T-helper 9 cell (primary cell): Measurements from ENCODE around the gene DDR1.
"Not testable (repeated sequence)": the region's sequence is repeated elsewhere in the genome, so short reads cannot be mapped to it uniquely, and the experiment has no call there.

ENCODE experiments used
- DNase-seq: peaks from one replicate; pipeline ENCODE4 v3.0.0-alpha.2; 2020
- total RNA-seq, 2 donors: gene quantifications; one replicate each; lab custom pipeline; 2026; lab: John Stamatoyannopoulos, UW

Gene DDR1
- 2.9 to 7.1 reads per million in 2 donors for total RNA-seq

- DNase-seq = peak; percentile 35
These were observed at the start of gene DDR1 for GRCh38 chr6:30883685-30884520. TSS of gene DDR1 (plus strand) at chr6:30884519. CDS start at chr6:30888730, 4,211 bp downstream.

DNA sequence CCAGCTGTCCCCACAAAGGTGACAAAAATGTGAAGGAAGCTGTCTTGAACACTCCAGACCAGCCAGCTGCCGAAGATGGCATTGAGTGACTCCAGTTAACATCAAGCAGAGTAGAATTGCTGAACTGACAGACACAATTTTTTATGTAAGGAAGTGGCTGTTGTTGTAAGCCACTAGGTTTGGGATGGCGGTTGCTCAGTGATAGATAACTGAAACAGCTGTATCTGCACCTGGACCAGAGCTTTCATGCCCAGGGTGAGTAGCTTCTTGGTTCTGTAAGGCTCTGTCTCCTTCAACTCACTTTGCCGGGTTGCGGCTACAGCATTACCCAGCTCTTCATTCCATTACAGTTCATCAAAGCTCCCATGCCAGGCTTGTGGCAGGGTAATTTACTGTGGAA lies 49.7 kb upstream of the DDR1 start:
- no peak for DNase-seq

DNA sequence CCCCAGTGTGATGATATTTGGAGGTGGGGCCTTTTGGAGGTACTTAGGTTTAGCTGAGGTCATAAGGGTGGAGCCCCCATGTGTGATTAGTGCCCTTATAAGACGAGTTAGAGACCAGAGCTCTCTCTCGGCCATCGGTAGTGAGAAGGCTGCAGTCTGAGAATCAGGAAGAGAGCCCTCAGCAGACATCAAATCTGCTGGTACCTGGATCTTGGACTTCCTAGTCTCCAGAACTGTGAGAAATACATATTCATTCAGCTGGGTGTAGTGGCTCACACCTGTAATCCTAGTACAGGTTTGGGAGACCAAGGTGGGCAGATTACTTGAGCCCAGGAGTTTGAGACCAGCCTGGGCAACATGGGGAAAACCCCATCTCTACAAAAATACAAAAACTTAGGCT lies 48.7 kb upstream of the DDR1 start:
- DNase-seq = no peak

DNA sequence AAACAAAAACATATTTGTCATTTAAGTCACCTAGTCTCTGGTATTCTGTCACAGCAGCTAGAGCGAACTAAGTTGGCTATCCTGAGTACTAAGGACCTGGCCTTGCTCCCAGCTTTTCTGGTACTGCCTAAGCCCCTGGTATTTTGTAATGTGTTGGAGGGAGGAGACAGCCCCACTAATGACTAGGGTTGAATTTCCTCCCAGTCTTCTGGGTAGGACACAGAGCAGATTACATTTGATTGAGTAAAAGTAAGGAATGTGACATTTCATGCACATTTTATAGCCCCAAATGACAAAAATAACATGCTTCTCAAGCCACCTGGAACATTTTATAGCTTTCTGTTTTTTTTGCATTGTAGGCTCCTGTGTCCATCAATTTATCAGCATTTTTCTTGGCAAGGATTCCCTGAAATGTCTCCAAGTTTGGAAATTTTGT lies 47.9 kb upstream of the DDR1 start:
- no peak for DNase-seq

GRCh38 chr6:30836957-30837356 lies 47.4 kb upstream of the DDR1 start:
- DNase-seq = no peak

DNA sequence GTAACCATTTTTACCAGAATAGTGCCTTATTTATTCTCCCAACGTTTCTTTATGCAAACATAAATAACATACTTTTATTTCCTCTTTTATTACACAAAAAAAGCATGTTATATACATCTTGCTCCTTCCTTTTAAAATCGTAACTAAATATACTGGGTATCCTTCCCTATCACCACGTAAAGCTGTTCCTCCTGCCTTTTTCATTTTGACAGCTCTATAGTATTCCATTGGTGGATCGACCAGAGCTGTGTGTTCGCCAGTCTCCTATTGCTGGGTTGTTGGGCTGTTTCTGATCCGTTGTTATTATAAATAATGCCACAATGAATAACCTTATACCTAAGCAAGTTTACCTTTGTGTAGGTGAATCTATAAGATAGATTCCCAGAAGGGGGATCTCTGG lies 46.9 kb upstream of the DDR1 start:
- no peak for DNase-seq

DNA sequence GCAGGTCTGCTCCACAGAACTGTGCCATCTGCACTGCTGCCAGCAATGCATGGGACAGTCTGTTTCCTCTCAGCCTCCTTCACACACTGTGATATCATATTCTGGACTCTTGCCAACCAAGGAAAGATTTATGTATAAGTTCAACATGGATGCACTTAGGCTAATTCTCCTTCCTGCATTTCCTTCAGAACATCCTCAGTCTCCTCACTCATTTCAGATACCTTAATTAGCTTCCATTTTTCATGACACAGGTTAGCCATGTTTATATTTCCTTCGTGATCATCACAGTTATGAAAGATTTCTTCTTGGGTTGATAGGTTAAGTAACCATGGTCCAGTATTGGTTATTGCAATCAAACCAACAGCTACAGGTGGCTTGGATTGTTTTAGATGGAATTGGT lies 46.4 kb upstream of the DDR1 start:
- no peak for DNase-seq

DNA sequence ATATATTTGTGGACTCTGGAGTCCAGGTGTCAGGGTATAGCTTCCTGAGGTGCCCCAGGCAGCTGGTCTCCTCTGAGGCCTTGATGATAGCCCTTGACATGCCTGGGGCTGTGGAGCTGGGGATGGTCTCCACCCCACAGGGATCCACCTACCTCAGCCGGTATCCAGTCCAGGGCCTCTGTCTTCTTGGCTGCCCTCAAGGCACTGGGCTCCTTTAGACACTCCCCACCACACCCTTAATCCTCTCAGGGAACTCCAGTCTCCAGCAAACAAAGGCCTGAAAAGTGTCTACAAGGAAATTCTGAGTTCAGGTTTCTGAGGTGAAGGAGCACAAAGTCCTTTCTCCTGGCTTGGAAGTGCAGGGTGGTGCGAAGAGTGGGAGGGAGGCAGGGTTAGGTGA lies 44.6 kb upstream of the DDR1 start:
- DNase-seq = no peak

GRCh38 chr6:30840084-30840934 lies 44.0 kb upstream of the DDR1 start:
- no peak for DNase-seq

DNA sequence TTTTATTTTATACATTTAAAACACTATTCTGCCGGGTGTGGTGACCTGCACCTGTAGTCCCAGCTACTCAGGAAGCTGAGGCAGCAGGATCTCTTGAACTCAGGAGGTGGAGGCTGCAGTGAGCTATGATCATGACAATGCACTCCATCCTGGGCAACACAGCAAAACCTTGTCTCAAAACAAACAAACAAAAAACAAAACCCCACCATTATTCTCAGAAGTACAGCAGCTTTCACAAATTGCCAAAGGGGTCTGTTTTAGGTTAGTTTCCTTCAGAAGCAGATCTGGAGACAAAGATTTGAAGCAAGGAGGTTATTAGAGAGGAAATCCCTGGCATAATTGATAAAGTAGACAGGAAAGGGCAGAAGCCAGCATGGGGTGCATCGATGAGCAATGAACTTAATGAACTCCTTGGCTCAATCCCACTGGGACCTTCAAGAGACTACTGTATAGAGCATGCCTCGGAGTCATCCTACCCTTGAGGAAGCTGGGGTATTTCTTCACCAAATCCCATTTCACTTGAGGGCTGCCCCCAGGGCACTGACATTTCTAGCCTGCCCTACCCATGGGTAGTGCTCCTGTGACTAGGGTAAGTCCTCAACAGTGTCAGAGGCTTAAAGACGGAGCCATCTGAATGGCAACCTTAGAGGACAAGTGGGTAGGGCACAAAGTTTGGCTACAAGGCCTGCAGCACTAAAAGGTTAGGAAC lies 43.2 kb upstream of the DDR1 start:
- no peak for DNase-seq

DNA sequence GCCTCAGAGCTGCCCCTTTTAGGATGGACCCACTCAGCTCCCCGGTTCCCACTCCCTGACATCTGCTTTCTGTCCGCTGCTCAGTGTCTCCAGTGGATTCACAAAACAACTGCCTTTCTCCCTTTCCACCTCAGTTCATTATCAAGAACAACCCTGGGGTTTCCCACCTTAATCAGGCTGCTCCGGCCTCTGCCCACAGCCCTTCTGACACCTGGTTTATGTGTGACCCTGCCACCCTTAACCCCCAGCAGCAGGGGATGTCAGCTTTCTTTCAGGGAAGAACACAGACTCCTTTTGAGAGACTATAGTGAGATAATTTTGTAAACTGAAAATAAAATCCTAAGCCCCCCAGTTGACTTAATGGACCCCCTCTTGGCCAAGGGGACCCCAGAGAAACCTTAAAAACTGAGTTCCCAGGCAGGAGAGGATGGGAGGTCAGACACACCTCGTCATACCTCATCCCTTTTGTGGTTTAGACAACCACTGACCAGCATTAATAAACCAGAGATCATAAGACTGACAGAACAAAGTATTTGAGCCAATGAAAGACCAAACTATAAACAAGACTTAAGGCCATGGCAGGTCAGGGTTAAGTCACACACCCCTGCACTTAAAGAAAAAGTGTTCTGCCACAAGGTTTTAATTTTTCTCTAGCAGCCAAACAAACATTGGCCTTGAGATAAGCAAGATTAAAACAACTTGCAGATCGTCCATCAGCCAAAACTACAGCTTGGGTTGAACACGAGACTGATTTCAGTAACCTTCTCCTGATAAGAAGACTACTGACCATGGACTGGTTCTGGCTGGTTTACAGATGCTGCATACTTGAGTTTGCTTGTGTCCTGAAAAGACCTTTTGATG lies 42.4 kb upstream of the DDR1 start:
- no peak for DNase-seq

GRCh38 chr6:30842754-30843610 lies 41.3 kb upstream of the DDR1 start:
- no peak for DNase-seq

- no peak for DNase-seq
These were observed 40.7 kb upstream of the DDR1 start for GRCh38 chr6:30843611-30843998.

GRCh38 chr6:30844118-30844535 lies 40.2 kb upstream of the DDR1 start:
- DNase-seq = no peak

DNA sequence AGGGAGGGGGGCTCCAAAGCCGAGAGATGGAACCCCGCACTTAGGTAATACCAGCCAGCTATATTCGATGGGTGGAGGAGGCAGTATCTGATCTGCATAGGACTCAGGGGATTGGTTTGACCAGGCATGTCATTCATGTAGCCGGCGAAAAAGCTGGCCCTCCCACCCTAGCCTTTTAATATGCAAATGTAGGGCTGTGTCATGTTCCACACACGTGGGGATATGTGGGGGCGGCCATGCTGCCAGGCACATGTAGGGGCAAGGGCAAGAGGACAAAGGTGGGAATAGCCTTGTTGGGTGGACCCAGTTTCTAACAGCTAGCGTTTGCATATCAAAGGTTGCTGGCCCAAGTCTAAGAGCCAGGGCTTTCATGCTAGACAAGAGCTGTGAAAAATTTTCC lies 39.1 kb upstream of the DDR1 start:
- no peak for DNase-seq

GRCh38 chr6:30847421-30847970 lies 36.8 kb upstream of the DDR1 start:
- no peak for DNase-seq

DNA sequence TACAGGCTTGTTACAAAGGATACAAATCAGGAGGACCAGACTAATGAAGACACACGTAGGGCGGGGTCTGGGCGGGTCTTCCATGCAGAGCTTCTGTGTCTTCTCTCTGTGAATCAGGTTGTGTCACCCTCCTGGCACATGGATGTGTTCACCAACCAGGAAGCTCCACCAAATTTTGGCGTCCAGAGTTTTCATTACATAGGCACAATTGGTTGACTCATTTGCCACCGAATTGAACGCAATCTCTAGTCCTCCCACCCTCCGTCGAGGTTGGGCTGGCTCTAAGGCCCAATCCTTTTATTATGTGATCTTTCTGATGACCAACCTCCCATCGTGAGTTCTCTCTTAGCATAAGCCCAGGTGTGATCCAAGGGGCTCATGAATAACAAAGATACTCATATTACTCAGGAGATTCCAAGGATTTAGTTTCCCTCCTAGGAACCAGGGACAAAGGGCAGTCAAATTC lies 36.3 kb upstream of the DDR1 start:
- no peak for DNase-seq

- DNase-seq = no peak
These were observed 34.2 kb upstream of the DDR1 start for GRCh38 chr6:30849903-30850651.

- not testable (repeated sequence) for DNase-seq
These were observed 31.9 kb upstream of the DDR1 start for GRCh38 chr6:30852459-30852858.
